ENCODE measurements around the gene ARPP21.

- TF ChIP-seq, protein P1, sequence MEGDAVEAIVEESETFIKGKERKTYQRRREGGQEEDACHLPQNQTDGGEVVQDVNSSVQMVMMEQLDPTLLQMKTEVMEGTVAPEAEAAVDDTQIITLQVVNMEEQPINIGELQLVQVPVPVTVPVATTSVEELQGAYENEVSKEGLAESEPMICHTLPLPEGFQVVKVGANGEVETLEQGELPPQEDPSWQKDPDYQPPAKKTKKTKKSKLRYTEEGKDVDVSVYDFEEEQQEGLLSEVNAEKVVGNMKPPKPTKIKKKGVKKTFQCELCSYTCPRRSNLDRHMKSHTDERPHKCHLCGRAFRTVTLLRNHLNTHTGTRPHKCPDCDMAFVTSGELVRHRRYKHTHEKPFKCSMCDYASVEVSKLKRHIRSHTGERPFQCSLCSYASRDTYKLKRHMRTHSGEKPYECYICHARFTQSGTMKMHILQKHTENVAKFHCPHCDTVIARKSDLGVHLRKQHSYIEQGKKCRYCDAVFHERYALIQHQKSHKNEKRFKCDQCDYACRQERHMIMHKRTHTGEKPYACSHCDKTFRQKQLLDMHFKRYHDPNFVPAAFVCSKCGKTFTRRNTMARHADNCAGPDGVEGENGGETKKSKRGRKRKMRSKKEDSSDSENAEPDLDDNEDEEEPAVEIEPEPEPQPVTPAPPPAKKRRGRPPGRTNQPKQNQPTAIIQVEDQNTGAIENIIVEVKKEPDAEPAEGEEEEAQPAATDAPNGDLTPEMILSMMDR (IDR thresholded peaks at IDR 0.05) = no peak
- no peak for TF ChIP-seq POLR2A (IDR thresholded peaks at IDR 0.05)
These were observed 106.6 kb downstream of the ARPP21 start for GRCh38 chr3:35745802-35746484.

All from esophagus squamous epithelium (tissue), 4 donors.